Inflammatory macrophage treated with lipopolysaccharide for 4 hours (primary cell): Measurements from ENCODE around the gene USH2A.
"Not testable (repeated sequence)": the region's sequence is repeated elsewhere in the genome, so short reads cannot be mapped to it uniquely, and the experiment has no call there.

Experiments used
- DNase-seq: peaks from one replicate; pipeline ENCODE4 v3.0.0-alpha.2; 2020

The USH2A gene

GRCh38 chr1:216024546-216024945 is 398.7 kb downstream of the USH2A start:
- no peak for DNase-seq

- DNase-seq, result no peak
Measured at GRCh38 chr1:216020743-216021345, 402.4 kb downstream of the USH2A start.

GRCh38 chr1:216015116-216015515 is 408.1 kb downstream of the USH2A start:
- DNase-seq, result no peak

- no peak for DNase-seq
Measured at GRCh38 chr1:216014086-216014485, 409.2 kb downstream of the USH2A start.

GRCh38 chr1:216009456-216009855 is 413.8 kb downstream of the USH2A start:
- not testable (repeated sequence) for DNase-seq

GRCh38 chr1:216005916-216006315 is 417.3 kb downstream of the USH2A start:
- no peak for DNase-seq

- DNase-seq, result no peak
Measured at GRCh38 chr1:215992620-215993019, 430.6 kb downstream of the USH2A start.

- DNase-seq, result no peak
Measured at GRCh38 chr1:215987092-215987875, 436.0 kb downstream of the USH2A start.

GRCh38 chr1:215986401-215986800 is 436.8 kb downstream of the USH2A start:
- DNase-seq, result no peak

GRCh38 chr1:215983680-215984079 is 439.6 kb downstream of the USH2A start:
- DNase-seq, result no peak

GRCh38 chr1:215971793-215972441 is 451.3 kb downstream of the USH2A start:
- no peak for DNase-seq

- no peak for DNase-seq
Measured at GRCh38 chr1:215970406-215970805, 452.8 kb downstream of the USH2A start.

- no peak for DNase-seq
Measured at GRCh38 chr1:215963621-215964020, 459.6 kb downstream of the USH2A start.

GRCh38 chr1:215963040-215963439 is 460.2 kb downstream of the USH2A start:
- DNase-seq, result no peak

- no peak for DNase-seq
Measured at GRCh38 chr1:215958841-215959240, 464.4 kb downstream of the USH2A start.

GRCh38 chr1:215957663-215958062 is 465.6 kb downstream of the USH2A start:
- no peak for DNase-seq

- no peak for DNase-seq
Measured at GRCh38 chr1:215932558-215932957, 490.7 kb downstream of the USH2A start.

GRCh38 chr1:215926670-215927069 is 496.6 kb downstream of the USH2A start:
- no peak for DNase-seq

- DNase-seq, result no peak
Measured at GRCh38 chr1:215923129-215923824, 500.0 kb downstream of the USH2A start.

- no peak for DNase-seq
Measured at GRCh38 chr1:215911406-215911968, 511.8 kb downstream of the USH2A start.

- DNase-seq, result no peak
Measured at GRCh38 chr1:215905493-215906115, 517.6 kb downstream of the USH2A start.

- DNase-seq, result no peak
Measured at GRCh38 chr1:215900684-215901083, 522.6 kb downstream of the USH2A start.

GRCh38 chr1:215899901-215900300 is 523.3 kb downstream of the USH2A start:
- DNase-seq, result no peak
